ENCODE results near the gene C9orf50.

Gene C9orf50

GRCh38 chr9:129591916-129592315 lies 29.0 kb downstream of the C9orf50 start:
- no peak for DNase-seq (ENCODE audit: low read depth)

DNA sequence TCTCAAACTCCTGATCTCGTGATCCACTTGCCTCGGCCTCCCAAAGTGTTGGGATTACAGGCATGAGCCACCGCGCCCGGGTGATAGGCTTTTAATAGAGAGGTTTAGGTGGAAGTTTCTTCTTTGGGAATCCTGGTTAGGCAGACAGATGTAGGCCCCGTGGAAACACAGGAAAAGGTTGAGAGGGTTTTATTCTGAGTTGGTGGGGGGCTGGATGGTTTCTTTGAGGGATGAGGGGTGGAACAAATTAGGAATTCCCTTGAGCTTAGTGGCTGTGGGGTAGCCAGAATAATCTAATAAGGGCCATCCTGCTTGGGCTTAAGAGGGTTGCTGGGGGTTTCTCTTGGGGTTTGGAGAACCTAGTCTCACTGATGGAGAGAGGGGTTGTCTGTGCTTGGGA lies 30.4 kb downstream of the C9orf50 start:
- no peak for DNase-seq (ENCODE audit: low read depth)

DNA sequence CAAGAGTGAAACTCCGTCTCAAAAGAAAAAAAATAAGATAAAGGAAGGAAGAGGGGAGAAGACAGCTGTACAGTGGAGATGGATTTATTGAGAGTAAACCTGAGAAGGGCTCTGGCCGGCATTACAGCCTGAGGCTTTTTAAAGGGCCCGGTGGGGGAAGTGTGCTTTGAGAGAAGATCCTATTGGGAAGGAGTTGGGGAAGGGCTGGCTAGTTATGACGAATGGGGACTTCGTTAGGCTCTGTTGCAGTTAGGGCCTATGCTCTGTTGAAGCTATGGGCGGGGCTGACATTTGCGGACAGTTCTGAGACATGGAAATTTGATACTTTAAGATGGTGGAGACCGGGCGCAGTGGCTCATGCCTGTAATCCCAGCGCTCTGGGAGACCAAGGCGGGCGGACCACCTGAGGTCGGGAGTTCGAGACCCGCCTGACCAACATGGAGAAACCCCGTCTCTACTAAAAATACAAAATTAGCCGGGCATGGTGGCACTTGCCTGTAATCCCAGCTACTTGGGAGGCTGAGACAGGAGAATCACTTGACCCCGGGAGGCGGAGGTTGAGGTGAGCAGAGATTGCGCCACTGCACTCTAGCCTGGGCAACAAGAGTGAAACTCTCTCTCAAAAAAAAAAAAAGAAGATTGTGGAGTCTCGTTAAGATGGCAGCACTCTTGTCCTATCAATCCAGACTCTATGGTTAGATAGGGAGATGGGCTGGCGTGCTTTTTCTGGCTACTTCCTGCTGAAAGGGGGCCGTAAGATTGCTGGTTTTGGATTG lies 33.2 kb downstream of the C9orf50 start:
- peak; percentile 87 for DNase-seq (ENCODE audit: low read depth)

DNA sequence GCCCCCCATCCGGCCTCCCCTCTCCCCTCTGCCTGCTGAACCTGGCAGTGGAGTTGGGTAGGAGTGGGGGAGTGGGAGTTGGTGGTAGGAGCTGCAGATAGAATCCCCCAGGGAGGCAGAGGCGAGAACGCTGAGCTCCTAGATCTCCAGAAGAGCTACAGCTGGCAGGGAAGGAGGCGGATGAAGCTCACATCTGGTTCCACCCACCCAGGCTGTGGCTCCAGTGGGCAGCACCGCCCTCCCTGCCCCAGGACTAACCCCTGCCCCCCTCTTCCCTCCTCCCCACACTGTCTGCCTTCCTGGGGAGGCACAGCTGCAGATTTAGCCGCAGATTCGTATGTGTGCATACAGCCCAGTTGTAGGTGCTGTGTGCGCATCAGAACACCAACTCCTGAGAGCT lies 34.2 kb downstream of the C9orf50 start:
- DNase-seq (ENCODE audit: low read depth): no peak

- DNase-seq (ENCODE audit: low read depth): no peak
These were observed 34.7 kb downstream of the C9orf50 start for GRCh38 chr9:129586245-129586644.

GRCh38 chr9:129585352-129585751 lies 35.5 kb downstream of the C9orf50 start:
- no peak for DNase-seq (ENCODE audit: low read depth)

- peak; percentile 84 for DNase-seq (ENCODE audit: low read depth)
These were observed 36.8 kb downstream of the C9orf50 start for GRCh38 chr9:129584136-129584535.

GRCh38 chr9:129583308-129584038 lies 37.4 kb downstream of the C9orf50 start:
- DNase-seq (ENCODE audit: low read depth): no peak

GRCh38 chr9:129582855-129583254 lies 38.0 kb downstream of the C9orf50 start:
- DNase-seq (ENCODE audit: low read depth): no peak

DNA sequence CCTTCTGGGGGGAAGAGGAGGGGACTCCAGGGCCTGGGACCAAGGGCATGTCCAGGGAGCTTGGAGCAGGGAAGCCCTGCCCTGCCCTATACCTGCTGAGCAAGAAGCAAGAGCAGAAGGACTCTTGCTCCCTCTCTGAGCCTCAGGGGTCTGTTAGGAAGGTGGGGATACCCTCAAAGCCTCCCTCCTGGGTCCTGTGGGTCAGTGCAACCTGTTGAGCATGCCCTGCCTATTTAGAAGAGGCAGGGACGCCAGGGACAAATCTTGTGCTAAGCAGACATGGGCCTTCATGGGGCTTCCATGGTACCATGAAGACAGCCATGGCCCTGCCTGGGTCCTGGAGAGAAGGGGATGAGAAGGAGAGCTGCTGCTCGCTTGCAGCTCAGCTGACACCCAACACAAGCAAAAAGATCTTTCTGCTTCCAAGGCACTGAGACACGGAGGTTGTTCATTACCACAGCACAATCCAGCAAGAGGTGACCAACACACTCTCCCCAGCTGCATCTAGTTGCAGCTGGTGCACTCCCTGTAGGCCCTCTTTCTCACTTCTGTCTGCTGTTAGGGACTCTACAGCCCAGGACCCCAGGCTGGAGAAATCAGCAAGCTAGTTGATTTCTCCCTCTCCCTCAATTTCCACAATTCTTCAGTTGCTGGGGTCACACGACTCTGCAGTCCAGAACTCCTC lies 39.3 kb downstream of the C9orf50 start:
- DNase-seq (ENCODE audit: low read depth): no peak

GRCh38 chr9:129580211-129580915 lies 40.5 kb downstream of the C9orf50 start:
- no peak for DNase-seq (ENCODE audit: low read depth)

DNA sequence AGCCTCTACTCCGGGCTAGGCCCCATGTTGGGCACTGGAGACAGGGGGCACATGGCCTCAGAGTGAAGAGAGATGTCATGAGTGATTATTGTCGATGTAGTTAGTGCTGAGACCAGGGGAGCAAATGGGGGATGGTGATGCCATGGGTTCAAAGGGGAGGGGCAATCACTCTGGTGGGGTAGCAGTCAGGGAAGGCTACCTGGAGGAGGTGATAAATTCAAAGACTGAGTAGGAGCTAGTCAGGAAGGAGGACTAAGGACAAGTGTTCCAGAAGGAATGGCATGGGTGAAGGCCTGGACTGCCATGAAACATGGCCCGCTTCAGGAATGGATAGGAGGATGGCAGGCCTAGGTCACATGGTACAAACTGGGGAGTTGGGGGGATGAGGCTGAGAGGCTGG lies 41.6 kb downstream of the C9orf50 start:
- DNase-seq (ENCODE audit: low read depth): no peak

DNA sequence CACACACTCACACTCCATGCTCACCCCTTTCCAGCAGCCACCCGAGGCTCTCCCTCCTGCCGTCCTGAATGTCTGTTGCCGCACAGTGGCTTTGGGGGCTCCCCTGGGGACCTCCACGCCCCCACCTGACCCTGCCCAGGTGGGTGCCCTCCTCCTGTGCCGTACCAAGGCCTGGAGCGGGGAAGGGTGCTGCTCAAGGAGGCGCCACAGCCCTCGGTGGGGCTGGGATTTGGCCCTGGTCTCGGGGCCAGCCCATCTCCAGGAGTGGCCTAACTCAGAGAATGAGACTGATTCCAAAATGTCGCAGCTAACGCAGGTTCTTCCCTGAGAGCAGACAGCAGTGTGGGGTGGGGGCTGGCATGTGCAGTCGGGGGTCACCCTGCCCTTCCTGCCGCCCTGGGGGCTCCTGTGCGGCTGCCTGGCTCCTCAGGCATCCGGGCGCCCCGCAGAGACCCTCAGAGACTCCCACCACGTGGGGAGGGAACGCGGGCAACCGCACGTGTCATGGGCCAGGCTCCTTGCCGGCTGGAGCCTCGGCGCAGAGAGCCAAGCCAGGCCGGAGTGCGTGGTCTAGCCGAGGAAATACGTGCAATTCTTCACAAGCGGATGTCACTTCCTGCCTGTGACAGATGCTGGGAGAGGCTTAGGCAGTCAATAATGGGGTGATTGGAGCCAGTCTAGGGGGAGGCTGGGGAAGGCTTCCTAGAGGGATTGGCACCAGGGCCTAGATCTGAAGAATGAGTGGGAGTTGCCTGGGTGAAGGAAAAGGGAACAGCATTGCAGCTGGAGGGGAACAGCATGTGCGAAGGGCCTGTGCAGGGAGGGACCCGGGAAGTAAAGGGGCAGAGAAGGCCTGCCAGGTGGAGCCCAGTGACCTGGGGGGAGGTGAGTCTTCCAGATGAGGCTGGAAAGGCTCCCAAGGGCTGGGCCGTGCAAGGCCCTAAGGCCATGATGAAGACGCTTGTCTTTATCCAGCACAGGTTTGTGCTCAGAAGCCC lies 44.1 kb downstream of the C9orf50 start:
- peak; percentile 94 for DNase-seq (ENCODE audit: low read depth)

DNA sequence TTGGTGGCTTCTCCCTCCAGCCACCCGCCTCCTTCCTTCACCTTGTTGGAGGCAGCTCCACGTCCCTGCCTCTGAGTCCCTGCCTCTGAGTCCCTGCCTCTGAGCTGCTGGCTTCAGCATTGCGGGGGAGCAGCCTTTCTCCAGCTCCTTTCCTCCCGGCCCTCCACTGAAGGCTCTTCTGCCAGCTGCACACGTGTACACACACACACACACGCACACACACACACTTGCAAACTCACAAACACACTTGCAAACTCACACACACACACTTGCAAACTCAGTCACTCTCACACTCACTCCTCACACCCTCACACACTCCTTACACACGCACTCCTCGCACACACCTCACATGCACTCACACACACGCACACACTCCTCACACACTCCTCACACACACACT lies 45.1 kb downstream of the C9orf50 start:
- DNase-seq (ENCODE audit: low read depth): peak; percentile 49

DNA sequence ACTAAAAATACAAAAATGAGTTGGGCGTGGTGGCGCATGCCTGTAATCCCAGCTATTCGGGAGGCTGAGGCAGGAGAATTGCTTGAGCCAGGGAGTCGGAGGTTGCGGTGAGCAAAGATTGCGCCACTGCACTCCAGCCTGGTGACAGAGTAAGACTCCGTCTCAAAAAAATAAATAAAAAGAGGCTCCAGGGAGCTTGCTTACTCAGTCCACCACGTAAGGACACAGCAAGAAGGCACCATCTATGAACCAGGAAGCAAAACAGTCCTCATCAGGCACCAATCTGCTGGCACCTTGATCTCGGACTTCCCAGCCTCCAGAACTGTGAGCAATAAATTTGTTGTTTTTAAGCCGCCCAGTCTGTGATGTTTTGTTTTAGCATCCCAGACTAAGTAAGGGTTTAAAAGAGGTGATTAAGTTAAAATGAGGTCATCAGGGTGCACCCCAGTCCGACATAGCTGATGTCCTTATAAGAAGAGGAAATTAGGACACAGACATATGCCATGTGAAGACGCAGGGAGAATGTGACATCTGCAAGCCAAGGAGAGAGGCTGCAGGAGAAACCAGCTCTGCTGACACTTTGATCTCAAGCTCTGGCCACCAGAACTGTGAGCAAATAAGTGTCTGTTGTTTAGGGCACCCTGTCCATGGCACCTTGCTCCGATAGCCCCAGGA lies 45.9 kb downstream of the C9orf50 start:
- DNase-seq (ENCODE audit: low read depth): peak; percentile 89

DNA sequence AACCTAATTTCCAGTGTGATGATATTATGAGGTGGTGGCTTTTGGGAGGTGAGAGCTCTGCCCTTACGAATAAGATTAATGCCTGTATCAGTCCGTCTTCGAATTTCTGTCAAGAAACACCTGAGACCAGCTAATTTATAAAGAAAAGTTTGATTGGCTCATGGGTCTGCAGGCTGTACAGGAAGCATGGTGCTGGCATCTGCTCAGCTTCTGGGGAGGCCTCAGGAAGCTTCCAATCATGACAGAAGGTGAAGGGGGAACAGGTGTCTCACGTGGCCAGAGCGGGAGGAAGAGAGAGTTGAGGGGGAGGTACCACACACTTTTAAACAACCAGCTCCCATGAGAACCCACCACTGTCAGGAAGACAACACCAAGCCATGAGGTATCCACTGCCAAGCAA lies 46.9 kb downstream of the C9orf50 start:
- no peak for DNase-seq (ENCODE audit: low read depth)

DNA sequence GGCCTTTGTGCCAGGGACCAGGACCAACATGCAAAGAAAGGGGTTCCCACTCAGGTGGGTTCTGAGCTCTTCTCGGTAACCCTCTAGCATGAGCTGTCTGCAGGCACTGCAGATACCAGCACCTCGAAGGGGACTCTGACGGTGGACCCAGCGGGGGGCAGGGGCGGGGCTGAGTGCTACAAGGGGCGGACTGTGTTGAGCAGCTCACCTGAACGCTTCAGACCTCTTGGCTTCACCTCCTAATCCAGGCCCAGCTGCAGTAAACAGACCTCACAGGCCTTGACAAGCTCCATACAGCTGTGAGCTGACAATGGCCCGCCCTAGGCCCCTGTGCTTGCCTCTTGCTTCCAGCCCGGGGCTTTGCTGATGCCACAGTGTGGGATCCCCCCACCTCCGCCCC lies 48.4 kb downstream of the C9orf50 start:
- no peak for DNase-seq (ENCODE audit: low read depth)

DNA sequence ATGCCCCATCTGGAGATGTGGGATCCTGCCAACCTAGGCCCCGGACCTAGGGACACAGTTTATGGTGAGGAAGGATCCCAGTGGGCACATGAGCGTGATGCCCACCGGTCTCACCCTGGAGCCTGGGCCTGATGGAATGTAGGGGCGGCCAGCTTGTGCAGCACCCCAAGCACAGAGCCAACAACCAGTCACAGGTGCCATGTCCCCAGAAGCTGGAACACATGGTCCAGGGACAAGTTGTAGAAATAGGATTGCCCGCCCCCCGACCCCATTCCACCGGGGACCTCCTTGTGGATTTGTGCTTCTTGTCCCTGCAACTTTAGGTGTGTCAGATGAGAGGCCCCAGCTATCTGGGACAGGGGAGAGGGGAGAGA lies 48.9 kb downstream of the C9orf50 start:
- no peak for DNase-seq (ENCODE audit: low read depth)

- DNase-seq (ENCODE audit: low read depth): no peak
These were observed 49.4 kb downstream of the C9orf50 start for GRCh38 chr9:129571298-129572051.
